NOMO-1 treated with DMSO at 0.1 percent for 48 hours (cell line): ENCODE measurements around the gene POLE.
"Not testable (repeated sequence)": the region's sequence is repeated elsewhere in the genome, so short reads cannot be mapped to it uniquely, and the experiment has no call there.

Source experiments
- DNase-seq: peaks from one replicate; lab custom pipeline; 2025; ENCODE audit not compliant: unreplicated experiment; lab: John Stamatoyannopoulos, UW

Gene POLE

DNA sequence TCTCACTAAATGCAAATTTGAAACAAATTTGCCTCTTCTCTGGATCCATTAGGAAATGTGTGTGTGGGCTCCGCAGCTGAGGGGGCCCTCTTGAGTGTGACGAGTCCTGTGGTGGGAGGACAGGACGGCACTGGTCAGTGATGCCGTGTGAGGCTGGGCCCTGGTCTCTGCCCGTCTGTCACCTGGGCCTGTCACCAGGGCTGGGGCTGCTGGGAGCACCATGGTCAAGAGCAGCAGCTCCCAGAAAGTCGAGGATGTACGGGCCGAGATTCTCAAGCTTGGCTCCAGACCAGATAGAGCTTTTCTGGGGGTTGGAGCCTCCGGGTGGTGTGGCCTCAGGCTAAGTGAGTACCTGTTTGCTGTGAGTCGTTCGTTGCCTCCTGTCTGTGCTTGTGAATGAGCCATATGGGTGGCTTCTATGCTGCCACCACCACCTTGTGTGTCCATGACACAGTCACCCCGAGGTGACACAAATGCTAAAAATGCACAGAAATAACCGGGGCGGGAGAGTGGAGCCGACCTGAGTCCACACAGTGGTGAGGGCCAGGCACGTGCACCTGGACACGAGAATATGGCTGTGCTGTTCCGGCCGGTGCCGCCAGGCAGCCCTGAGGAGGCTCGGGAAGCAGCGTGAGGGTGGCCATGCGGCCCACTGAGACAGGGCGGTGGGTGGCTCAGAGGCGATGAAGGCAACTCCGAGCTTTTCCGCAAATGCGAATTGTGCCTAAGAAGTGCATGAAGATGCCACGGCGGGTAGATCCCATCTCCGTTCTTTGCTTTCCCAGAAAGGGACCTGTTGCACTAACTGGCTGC, 32.2 kb upstream of the POLE start:
- no peak for DNase-seq

DNA sequence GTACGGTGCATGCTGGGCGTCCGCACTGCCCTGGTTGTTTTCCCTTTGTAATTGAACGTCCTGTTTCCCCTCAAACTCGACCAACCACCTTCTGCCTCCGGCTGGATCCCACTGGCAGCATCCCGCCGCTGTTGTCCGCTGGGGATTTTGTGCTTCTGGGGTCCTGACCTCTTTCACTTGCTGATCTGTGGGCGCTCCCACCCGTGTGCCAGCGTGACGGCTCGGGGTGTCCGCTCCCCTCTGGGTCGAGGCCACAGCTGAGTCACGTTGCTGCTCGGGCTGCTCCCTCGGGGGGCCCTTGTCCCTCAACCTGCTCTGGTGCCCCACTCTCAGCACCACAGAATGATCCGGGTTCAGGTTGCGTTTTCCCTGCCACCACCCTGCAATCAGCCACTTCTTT, 31.5 kb upstream of the POLE start:
- DNase-seq: no peak

DNA sequence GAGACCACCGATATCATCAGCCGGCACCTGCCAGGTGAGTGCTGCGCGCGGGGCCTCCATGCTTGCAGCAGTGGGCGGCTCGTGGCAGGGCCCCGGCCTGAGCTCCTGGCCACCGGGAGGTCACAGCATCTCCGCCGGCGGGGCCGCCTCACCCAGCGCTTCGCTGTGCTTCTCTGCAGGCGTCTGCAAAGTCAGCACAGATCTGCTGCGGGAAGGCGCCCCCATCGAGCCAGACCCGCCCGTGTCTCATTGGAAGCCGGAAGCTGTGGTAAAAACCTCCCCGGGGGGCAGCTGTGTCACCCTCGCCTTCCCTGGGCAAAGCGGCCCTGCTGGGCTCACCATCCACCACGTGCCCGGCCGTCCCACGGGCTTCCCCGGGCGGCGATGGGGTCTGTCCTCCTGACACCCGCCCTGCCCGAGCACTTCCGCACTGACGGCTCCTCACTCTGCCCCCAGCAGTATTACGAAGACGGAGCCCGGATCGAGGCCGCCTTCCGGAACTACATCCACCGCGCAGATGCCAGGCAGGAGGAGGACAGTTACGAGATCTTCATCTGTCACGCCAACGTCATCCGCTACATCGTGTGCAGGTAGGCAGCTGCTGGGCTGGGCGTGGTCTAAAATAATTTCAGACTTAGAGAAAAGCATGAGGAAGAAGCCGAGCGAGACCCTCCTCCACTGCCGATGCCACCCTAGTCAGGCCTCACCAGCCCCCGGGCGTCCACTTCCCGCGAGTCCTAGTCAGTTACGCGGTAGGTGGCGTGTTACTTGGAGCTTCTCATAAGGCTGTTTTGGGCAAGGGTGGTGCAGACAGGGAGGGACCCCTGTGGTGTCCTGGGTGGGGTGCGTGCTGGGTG, 30.6 kb upstream of the POLE start:
- no peak for DNase-seq

DNA sequence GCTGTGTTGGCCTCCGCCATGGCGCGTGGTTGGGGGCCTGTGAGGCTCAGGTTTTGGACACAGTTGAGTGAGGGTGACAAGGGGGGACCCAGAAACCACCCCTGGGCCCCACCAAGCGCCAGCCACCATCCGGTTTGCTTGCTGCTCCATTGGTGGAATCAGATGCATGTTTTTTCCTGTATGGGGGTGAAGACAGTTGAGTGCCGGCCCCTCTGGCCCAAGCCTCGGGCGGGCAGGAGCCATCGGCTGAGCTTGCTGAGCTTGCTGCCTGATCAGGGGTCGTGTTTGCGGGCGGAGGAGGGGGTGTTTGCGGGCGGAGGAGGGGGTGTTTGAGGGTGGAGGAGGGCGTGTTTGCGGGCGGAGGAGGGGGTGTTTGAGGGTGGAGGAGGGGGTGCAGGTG, 29.9 kb upstream of the POLE start:
- DNase-seq: no peak

DNA sequence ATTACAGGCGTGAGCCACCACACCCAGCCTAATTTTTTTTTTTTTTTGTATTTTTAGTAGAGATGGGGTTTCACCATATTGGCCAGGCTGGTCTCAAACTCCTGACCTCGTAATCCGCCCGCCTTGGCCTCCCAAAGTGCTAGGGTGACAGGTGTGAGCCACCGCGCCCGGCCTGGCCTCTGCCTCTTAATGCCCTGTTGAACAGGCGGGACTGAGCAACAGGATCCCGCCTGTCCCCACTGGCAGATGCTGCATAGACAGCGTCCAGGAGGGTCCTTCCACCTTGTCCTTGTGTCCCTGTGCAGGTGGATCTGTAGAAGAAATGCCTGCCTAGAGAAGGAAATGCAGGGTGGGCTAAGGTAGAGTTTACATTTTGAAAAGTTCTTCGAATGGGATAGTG, 29.2 kb upstream of the POLE start:
- no peak for DNase-seq

DNA sequence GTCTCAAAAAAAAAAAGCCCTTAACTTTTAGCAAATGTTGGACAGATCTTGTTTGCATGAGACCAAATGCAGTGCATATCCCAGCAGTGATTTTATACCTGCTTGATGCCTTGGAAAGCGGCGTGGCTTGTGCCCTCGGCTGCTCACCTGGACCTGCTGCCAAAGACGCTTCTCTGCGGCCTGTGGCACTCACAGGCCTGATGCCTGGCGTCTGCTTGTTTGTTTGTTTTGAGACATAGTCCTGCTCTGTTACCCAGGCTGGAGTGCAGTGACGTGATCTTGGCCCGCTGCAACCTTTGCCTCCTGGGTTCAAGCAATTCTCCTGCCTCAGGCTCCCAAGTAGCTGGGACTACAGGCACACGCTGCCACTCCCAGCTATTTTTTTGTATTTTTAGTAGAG, 28.7 kb upstream of the POLE start:
- DNase-seq: no peak

DNA sequence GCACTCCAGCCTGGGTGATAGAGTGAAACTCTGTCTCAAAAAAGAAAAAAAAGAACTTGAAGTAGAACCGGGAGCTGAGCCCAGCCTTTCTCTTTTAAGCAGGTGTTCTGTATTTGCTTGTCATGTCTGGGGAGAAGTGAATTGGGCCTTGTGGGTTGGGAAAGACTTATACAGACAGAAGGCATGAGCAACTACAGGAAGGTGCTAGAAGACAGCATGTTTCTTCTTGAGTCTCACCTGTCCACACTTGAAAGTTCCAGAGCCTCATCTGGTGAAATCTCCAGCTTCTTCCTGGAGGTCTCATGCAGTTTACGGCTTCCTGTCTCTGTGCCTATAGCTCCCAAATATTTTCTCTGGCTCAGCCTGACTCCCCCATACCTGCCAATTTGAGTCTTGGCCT, 26.0 kb upstream of the POLE start:
- DNase-seq: no peak

DNA sequence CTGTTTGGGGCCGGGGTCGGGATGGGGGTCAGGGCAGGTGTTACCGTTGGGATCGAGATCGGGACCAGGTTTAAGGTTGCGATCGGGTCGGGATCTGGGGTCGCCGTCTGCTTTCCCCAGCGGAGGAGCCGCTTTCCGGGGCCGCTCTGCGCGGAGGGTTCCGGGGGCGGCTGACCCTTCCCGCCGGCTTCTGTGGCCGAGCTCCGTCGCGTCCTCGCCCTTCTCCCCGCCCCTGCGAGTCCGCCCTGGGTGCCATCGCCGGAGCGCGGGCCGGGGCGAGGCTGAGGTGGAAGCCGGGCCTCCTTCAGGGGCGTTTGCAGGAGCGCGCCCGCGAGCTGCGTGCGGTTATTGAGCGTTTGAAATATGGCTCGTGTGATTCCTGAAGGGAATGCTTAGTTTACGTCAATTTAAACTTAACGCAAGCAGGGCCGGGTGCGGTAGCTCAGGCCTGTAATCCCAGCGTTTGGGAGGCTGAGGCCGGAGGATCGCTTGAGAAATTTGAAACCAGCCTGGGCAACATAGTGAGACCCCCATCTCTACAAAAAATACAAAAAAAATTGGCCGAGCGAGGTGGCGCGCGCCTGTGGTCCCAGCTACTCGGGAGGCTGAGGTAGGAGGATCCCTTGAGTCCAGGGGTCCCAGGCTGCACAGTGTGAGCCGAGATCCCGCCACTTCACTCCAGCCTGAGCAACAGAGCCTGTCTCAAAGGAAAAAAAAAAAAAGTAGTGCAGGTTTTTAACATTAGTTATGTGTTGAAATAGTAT, 24.1 kb upstream of the POLE start:
- no peak for DNase-seq

DNA sequence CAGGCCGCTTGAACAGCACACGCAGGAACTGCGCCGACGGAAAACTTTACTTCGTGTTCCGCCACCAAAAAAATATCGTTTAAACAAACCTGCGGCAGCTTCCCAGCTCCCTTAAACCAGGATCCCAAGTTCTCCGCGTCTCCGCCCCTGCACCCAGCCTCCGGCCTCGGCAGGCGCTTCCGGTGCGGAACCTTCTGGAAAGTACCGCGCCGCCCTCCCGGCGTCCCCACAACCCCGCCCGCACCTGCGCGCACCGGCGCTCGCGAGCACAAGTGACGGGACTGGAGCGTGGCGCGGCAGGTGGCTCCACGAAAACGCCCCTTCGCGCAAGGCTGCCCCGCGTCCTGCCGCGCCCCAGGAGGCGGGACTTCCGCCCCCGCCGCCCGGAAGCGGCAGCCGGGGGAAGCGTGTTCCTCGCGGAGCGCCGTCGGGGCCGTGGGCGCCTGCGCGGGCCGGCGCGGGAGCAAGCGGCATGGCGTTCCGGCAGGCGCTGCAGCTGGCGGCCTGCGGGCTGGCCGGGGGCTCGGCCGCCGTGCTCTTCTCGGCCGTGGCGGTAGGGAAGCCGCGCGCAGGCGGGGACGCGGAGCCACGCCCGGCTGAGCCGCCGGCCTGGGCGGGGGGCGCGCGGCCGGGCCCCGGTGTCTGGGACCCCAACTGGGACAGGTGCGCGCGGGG, 23.4 kb upstream of the POLE start, which contains the start of gene PGAM5:
TSS of gene PGAM5 (plus strand) at position 438 of the 675 bp plus-strand sequence. CDS start at position 473, 35 bp downstream.
- peak; percentile 84 for DNase-seq

DNA sequence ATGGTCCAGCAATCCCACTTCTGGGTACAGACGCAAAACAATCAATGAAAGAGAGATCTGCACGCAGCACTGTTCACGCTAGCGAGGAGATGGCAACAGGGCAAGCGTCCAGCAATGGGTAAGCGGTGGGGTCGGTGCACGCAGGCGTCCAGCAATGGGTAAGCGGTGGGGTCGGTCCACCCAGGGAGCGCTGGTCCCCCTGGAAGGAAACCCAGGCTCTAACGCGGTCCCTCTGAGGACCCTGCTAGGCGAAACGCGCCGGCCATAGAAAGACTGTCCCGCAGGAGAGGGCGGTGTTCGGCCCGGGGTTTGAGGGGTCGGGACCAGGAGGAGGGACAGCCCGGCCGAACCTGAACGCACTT, 22.9 kb upstream of the POLE start:
- no peak for DNase-seq

DNA sequence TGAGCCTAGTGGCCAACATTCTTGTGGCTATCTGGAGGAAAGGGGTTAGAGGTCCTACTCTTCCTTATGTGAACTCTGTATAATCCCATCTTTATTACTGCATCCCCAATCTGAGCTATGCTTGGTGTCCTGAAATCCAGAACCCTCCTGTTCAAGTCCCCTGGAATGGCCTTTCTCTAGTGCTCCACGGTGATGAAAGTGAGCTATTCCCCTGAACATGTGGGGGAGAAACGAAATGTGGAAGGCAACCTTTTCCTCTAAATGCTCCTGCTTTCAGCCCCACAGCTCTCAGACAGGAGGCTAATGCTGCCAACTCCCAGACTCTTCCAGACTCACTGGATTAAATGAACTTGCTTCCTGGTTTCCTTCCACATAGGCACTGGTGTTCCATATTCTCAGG, 21.0 kb upstream of the POLE start:
- no peak for DNase-seq

DNA sequence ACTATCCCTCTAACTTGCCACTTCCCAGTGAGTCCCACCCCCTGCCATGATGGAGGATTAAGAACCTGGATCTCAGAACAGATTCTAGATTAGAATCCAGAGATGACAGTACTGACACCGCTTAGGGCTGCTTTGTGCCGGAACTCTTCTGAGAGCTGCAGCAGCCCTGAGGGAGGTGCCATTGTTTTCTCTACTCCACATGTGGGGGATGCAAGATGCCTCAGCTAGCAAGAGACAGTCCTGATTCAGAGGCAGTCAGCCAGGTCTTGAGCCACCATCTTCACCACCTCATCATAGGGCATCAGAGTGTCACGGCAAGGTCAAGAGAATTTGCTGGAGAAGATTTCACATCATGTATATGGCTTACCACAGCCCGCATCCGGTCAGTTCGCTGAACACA, 20.1 kb upstream of the POLE start:
- DNase-seq: no peak

DNA sequence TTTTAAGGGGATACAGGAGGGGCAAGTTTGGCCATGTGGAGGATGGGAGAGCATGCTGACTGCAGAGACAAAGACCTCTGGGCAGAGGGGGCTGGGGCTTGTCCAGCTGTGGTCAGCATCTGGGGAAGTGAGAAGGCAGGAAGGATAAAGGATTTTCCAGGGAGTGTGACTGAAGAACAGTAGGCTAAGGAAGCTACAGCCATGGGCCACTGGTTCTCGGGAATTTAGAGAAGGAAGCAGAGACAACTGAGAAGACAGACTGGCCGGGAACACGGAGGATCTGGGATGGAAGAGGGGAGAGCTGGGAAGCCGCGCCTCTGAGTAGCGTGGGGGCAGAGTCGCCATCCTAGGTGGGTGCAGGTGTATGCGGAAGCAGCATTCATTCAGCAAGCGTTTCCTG, 16.5 kb upstream of the POLE start:
- no peak for DNase-seq

DNA sequence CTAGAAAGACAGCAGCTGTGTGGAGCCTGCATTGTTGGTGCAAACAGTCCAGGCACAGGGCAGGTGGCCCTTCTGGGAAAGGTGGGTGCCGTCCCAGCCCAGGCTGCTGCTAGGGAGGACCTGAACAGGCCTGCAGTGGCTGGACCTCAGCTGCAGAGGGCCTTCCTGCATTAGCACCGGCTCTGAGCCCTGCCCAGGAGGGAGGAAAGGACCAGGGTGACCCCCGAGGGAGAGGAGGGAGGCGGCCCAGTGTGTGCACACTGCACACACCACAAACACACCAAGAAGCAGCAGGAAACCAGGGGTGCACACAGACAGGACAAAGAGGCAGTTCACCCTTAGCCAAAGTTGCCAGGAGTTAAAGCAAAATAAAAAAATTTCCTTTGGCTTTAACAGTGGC, 15.5 kb upstream of the POLE start:
- no peak for DNase-seq

DNA sequence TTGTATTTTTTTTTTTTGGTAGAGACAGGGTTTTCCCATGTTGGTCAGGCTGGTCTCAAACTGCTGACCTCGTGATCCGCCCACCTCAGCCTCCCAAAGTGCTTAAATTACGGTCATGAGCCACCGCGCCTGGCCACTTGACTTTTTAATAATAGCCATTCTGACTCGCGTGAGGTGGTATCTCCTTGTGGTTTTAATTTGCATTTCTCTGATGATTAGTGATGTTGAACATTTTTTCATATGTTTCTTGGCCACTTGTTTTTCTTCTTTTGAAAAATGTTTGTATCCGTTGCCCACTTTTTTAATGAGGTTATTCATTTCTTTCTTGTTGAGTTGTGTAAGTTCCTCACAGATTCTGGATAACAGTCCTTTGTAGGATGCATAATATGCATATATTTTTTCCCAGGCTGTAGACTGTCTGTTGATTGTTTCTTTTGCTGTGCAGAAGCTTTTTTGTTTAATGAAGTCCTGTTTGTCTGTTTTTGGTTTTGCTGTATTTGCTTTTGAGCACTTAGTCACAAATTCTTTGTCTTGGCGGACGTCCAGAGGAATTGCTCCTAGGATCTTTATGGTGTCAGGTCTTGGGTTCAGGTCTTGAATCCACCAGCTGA, 13.2 kb upstream of the POLE start:
- no peak for DNase-seq

DNA sequence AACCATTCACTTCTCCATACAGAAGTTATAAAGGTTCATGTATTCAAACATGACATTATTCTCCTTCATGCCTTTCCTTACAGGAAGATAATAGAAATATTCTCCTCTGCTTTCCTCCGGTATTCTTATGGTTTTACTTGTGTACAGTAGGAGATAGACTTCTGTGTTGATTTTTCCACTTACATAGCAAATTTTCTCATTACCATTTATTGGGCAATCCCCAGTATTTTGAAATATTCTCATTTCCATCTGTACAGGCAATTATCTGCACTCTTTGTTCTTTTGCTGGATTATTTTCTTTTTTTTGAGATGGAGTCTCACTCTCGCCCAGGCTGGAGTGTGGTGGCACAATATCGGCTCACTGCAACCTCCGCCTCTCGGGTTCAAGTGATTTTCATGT, 11.2 kb upstream of the POLE start:
- peak; percentile 11 for DNase-seq

DNA sequence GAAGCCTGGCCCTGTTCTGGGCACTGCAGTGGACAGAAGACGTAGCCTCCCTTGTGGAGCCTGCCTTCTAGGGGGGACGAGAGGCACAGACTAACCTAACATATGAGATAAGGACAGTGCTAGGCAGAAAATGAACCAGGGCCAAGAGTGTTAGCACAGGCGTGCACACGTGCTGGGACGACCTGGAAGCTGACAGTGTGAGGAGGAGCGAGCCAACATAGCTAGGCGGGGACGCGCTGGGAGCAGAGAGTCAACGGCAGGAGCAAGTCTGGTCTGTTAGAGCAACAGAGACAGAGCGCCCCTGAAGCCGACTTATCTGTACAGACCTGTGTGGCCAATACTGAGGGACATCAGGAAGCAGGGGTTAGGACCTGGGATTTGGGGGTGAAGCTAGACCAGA, 8.3 kb upstream of the POLE start:
- no peak for DNase-seq

DNA sequence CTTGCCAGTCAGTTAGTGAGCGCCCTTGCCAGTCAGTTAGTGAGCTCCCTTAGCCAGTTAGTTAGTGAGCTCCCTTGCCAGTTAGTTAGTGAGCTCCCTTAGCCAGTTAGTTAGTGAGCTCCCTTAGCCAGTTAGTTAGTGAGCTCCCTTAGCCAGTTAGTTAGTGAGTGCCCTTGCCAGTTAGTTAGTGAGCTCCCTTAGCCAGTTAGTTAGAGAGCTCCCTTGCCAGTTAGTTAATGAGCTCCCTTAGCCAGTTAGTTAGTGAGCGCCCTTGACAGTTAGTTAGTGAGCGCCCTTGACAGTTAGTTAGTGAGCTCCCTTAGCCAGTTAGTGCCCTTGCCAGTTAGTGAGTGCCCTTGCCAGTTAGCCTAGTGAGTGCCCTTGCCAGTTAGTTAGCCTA, 7.7 kb upstream of the POLE start:
- DNase-seq: not testable (repeated sequence)

DNA sequence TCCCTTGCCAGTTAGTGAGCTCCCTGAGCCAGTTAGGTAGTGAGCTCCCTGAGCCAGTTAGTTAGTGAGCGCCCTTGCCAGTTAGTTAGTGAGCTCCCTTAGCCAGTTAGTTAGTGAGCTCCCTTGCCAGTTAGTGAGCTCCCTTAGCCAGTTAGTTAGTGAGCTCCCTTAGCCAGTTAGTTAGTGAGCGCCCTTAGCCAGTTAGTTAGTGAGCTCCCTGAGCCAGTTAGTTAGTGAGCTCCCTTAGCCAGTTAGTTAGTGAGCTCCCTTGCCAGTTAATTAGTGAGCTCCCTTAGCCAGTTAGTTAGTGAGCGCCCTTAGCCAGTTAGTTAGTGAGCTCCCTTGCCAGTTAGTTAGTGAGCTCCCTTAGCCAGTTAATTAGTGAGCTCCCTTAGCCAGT, 4.9 kb upstream of the POLE start:
- not testable (repeated sequence) for DNase-seq

DNA sequence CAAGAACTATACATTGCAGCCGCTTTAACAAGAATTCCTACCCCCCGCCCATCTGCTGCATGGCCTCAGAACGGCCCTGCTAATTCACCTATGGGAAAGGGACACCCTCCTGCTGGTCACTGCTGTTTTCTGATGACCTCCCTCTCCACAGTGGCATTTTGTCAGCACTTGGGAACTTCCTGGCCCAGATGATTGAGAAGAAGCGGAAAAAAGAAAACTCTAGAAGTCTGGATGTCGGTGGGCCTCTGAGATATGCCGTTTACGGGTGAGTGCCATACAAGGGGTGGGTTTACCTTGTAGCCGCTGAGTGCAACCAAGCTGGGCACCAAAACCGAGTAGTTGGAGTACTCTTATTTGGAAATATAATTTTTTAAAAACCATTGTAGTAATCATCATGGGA, 3.0 kb upstream of the POLE start:
- no peak for DNase-seq

DNA sequence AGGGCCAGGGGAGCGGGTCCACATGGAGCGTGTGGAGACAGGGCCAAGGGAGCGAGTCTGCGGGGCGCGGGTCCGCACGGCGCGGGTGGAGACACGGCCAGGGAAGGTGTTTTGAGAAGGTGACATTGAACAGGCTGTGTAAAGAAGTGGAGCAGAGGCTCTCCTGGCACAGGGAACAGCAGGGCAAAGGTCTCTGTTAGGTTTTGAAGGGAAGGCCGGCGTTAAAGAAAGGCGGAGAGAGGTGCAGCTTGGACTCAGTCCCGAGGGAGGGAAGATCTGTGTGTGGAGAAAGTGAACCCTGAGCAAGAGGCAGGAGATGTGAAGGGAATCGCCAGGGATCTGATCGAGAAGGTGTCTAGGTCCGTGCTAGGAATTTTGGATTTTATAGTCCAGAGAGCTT, 2.1 kb upstream of the POLE start:
- DNase-seq: no peak
